Activated T-cell treated with anti-CD3 and anti-CD28 coated beads, Interleukin-2, amount 50 U/mL, for 4 hours (primary cell): ENCODE measurements around the gene GMIP. TPM values are rescaled to one million over a fixed set of nuclear protein-coding genes. Genes with fewer than 3 reads are reported as not detected.
"Not testable (repeated sequence)": the region's sequence is repeated elsewhere in the genome, so short reads cannot be mapped to it uniquely, and the experiment has no call there.

ENCODE experiments used
- ATAC-seq, 2 donors: fragments of 200-7000 bp; cut with Tn5 transposase; one replicate each; pipeline ENCODE4 v1.10.0; 2021
- DNase-seq: peaks from one replicate; pipeline ENCODE4 v3.0.0-alpha.2; 2020
- H3K27me3 Mint-ChIP-seq: one replicate; pipeline ENCODE4 v1.8.0; 2021; ENCODE audit warnings: low read depth, mixed read lengths
- H3K36me3 Mint-ChIP-seq: one replicate; pipeline ENCODE4 v1.8.0; 2022; ENCODE audit warnings: mixed read lengths; ENCODE audit not compliant: insufficient read depth
- H3K4me1 Mint-ChIP-seq: one replicate; pipeline ENCODE4 v1.8.0; 2021; ENCODE audit warnings: low read depth, mixed read lengths
- H3K4me3 Mint-ChIP-seq: one replicate; pipeline ENCODE4 v1.8.0; 2021; ENCODE audit warnings: mild to moderate bottlenecking, moderate library complexity, mixed read lengths
- H3K9me3 Mint-ChIP-seq: one replicate; pipeline ENCODE4 v1.8.0; 2021; ENCODE audit warnings: mixed read lengths
- total RNA-seq, 3 donors: library from RNA; stranded (reverse); gene quantifications; one replicate each; pipeline ENCODE4 v1.2.1, GENCODE V29; 2021

GMIP gene
- total RNA-seq, 3 donors from 2014 or later = 38.7 to 43.4 (median 42.1) TPM

- no peak for ATAC-seq
- Mint-ChIP-seq H3K4me3 (peak overlapping the region; percentile 83), H3K9me3 (no peaks in the 10 kb centered on the region), H3K27me3 (no peaks in the 10 kb centered on the region), H3K36me3 (no peaks in the 10 kb centered on the region), H3K4me1 (peaks cover 40% of the 10 kb centered on the region)
- DNase-seq = no peak
These were observed 24.1 kb downstream of the GMIP start for GRCh38 chr19:19619181-19619848.

GRCh38 chr19:19618219-19619051, 25.0 kb downstream of the GMIP start, which contains the start of gene PBX4:
Gene PBX4, minus strand, starts transcription at chr19:19618687. Its CDS starts 58 bp downstream, at chr19:19618629.
- Mint-ChIP-seq H3K4me1 (peaks cover 48% of the 10 kb centered on the region), H3K27me3 (no peaks in the 10 kb centered on the region), H3K9me3 (no peaks in the 10 kb centered on the region), H3K4me3 (peak within 1 kb of the TSS; percentile 83), H3K36me3 (peaks cover 4% of the 10 kb centered on the region)
- ATAC-seq (peak; percentile 96), DNase-seq (peak; percentile 99)

- peak; percentile 28 to 36 for ATAC-seq
- H3K9me3 Mint-ChIP-seq = no peaks in the 10 kb centered on the region
- DNase-seq = no peak
These were observed 28.4 kb downstream of the GMIP start for GRCh38 chr19:19615086-19615485.

GRCh38 chr19:19613506-19613905, 30.0 kb downstream of the GMIP start:
- H3K4me3 Mint-ChIP-seq = no peak overlapping the region
- DNase-seq (no peak), ATAC-seq (no peak)
- H3K9me3 Mint-ChIP-seq = no peaks in the 10 kb centered on the region
- peaks cover 58% of the 10 kb centered on the region for H3K4me1 Mint-ChIP-seq
- peaks cover 12% of the 10 kb centered on the region for H3K36me3 Mint-ChIP-seq
- H3K27me3 Mint-ChIP-seq = no peaks in the 10 kb centered on the region

More at GRCh38 chr19:19615086-19615485, 28.4 kb downstream of the GMIP start:
- peak overlapping the region; percentile 71 for H3K4me3 Mint-ChIP-seq
- peaks cover 59% of the 10 kb centered on the region for H3K4me1 Mint-ChIP-seq
- H3K27me3 Mint-ChIP-seq = no peaks in the 10 kb centered on the region
- H3K36me3 Mint-ChIP-seq = peaks cover 7% of the 10 kb centered on the region

- H3K36me3 Mint-ChIP-seq = peaks cover 19% of the 10 kb centered on the region
- no peaks in the 10 kb centered on the region for H3K9me3 Mint-ChIP-seq
- ATAC-seq (no peak), DNase-seq (no peak)
- H3K4me1 Mint-ChIP-seq = peaks cover 53% of the 10 kb centered on the region
- H3K4me3 Mint-ChIP-seq = no peak overlapping the region
- H3K27me3 Mint-ChIP-seq = no peaks in the 10 kb centered on the region
These were observed 32.9 kb downstream of the GMIP start for GRCh38 chr19:19610376-19611202.

GRCh38 chr19:19606686-19607085, 36.8 kb downstream of the GMIP start:
- H3K4me1 Mint-ChIP-seq = peaks cover 51% of the 10 kb centered on the region
- peaks cover 12% of the 10 kb centered on the region for H3K36me3 Mint-ChIP-seq
- H3K27me3 Mint-ChIP-seq, H3K4me3 Mint-ChIP-seq, H3K9me3 Mint-ChIP-seq, DNase-seq, ATAC-seq: not testable (repeated sequence)

GRCh38 chr19:19606021-19606420, 37.4 kb downstream of the GMIP start:
- ATAC-seq (peak; percentile 79 to 81), DNase-seq (peak; percentile 59)
- no peaks in the 10 kb centered on the region for H3K27me3 Mint-ChIP-seq
- H3K9me3 Mint-ChIP-seq = peaks cover 5% of the 10 kb centered on the region
- peaks cover 58% of the 10 kb centered on the region for H3K4me1 Mint-ChIP-seq
- peak overlapping the region; percentile 19 for H3K4me3 Mint-ChIP-seq
- peaks cover 16% of the 10 kb centered on the region for H3K36me3 Mint-ChIP-seq

GRCh38 chr19:19602713-19603324, 40.6 kb downstream of the GMIP start:
- ATAC-seq (no peak), DNase-seq (no peak)
- Mint-ChIP-seq H3K27me3 (no peaks in the 10 kb centered on the region), H3K4me3 (peak overlapping the region; percentile 55), H3K36me3 (peaks cover 8% of the 10 kb centered on the region), H3K9me3 (peaks cover 7% of the 10 kb centered on the region), H3K4me1 (peaks cover 67% of the 10 kb centered on the region)

GRCh38 chr19:19602136-19602712, 41.2 kb downstream of the GMIP start:
- H3K4me1 Mint-ChIP-seq = peaks cover 70% of the 10 kb centered on the region
- H3K4me3 Mint-ChIP-seq = peak overlapping the region; percentile 42
- DNase-seq = peak; percentile 41
- H3K27me3 Mint-ChIP-seq = no peaks in the 10 kb centered on the region
- peaks cover 9% of the 10 kb centered on the region for H3K36me3 Mint-ChIP-seq
- ATAC-seq = no peak
- H3K9me3 Mint-ChIP-seq = peaks cover 7% of the 10 kb centered on the region

- Mint-ChIP-seq H3K4me1 (peaks cover 67% of the 10 kb centered on the region), H3K27me3 (no peaks in the 10 kb centered on the region), H3K36me3 (peaks cover 6% of the 10 kb centered on the region), H3K9me3 (peaks cover 7% of the 10 kb centered on the region), H3K4me3 (peak overlapping the region; percentile 26)
- no peak for ATAC-seq
- no peak for DNase-seq
These were observed 42.6 kb downstream of the GMIP start for GRCh38 chr19:19600793-19601330.

- not testable (repeated sequence) for H3K9me3 Mint-ChIP-seq, H3K27me3 Mint-ChIP-seq
- ATAC-seq (peak; percentile 53 to 57), DNase-seq (peak; percentile 60)
- peak overlapping the region; percentile 73 for H3K4me3 Mint-ChIP-seq
- peaks cover 82% of the 10 kb centered on the region for H3K4me1 Mint-ChIP-seq
- H3K36me3 Mint-ChIP-seq = peaks cover 11% of the 10 kb centered on the region
These were observed 44.6 kb downstream of the GMIP start for GRCh38 chr19:19598728-19599451.

GRCh38 chr19:19597809-19598306, 45.6 kb downstream of the GMIP start:
- Mint-ChIP-seq H3K36me3 (peaks cover 11% of the 10 kb centered on the region), H3K4me3 (peak overlapping the region; percentile 73), H3K4me1 (peaks cover 73% of the 10 kb centered on the region), H3K27me3 (no peaks in the 10 kb centered on the region), H3K9me3 (peaks cover 7% of the 10 kb centered on the region)
- DNase-seq = peak; percentile 35
- ATAC-seq = peak; percentile 76 to 80
